ENCODE data around the gene MRPS27.

DNA sequence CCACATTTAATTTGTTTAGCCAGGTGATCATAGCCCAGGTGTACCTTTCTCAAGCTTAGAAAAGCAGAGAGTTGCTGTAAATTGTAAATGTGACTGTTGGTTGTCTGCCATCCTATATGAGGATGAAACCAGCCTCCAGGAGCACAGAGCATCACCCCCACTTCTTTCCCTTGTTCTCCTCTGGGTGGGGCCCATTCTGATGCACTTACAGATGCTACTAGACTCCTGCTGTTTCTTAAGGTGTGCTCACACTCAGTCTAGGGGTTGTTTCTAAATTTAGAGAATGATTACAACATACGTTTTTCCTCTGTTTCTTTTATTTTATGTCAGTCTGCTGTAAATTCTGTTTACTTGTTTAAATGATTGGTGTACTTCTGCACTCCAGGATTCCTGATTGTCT, 10.7 kb upstream of the MRPS27 start:
- TF ChIP-seq PTBP1 (IDR thresholded peaks at IDR 0.05; ENCODE audit: low read depth, low read length, poor library complexity, severe bottlenecking) (no peak), ZNF567 (CRISPR knock-in tag; IDR thresholded peaks at IDR 0.05; ENCODE audit: borderline replicate concordance) (no peak), SOX13 (IDR thresholded peaks at IDR 0.05) (no peak), SOX13 (CRISPR knock-in tag; conservative IDR thresholded peaks at IDR 0.05 in 1 of 2, IDR thresholded peaks at IDR 0.05 in 1 of 2) (no peak), EP300 (IDR thresholded peaks at IDR 0.05; ENCODE audit: low read depth in 2 of 2, low read length in 2 of 2) (no peak), EP300 (CRISPR knock-in tag; IDR thresholded peaks at IDR 0.05; ENCODE audit: borderline replicate concordance) (no peak), ELF1 (CRISPR knock-in tag; IDR thresholded peaks at IDR 0.05) (no peak), MTF2 (CRISPR knock-in tag; IDR thresholded peaks at IDR 0.05; ENCODE audit: borderline replicate concordance) (no peak), SMYD3 (CRISPR knock-in tag; IDR thresholded peaks at IDR 0.05) (no peak)
- TF ChIP-seq, protein P1, sequence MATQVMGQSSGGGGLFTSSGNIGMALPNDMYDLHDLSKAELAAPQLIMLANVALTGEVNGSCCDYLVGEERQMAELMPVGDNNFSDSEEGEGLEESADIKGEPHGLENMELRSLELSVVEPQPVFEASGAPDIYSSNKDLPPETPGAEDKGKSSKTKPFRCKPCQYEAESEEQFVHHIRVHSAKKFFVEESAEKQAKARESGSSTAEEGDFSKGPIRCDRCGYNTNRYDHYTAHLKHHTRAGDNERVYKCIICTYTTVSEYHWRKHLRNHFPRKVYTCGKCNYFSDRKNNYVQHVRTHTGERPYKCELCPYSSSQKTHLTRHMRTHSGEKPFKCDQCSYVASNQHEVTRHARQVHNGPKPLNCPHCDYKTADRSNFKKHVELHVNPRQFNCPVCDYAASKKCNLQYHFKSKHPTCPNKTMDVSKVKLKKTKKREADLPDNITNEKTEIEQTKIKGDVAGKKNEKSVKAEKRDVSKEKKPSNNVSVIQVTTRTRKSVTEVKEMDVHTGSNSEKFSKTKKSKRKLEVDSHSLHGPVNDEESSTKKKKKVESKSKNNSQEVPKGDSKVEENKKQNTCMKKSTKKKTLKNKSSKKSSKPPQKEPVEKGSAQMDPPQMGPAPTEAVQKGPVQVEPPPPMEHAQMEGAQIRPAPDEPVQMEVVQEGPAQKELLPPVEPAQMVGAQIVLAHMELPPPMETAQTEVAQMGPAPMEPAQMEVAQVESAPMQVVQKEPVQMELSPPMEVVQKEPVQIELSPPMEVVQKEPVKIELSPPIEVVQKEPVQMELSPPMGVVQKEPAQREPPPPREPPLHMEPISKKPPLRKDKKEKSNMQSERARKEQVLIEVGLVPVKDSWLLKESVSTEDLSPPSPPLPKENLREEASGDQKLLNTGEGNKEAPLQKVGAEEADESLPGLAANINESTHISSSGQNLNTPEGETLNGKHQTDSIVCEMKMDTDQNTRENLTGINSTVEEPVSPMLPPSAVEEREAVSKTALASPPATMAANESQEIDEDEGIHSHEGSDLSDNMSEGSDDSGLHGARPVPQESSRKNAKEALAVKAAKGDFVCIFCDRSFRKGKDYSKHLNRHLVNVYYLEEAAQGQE (IDR thresholded peaks at IDR 0.05; ENCODE audit: borderline replicate concordance in 1 of 2, low read depth in 1 of 2, low read length in 2 of 2), result no peak
- TF ChIP-seq, protein P2, sequence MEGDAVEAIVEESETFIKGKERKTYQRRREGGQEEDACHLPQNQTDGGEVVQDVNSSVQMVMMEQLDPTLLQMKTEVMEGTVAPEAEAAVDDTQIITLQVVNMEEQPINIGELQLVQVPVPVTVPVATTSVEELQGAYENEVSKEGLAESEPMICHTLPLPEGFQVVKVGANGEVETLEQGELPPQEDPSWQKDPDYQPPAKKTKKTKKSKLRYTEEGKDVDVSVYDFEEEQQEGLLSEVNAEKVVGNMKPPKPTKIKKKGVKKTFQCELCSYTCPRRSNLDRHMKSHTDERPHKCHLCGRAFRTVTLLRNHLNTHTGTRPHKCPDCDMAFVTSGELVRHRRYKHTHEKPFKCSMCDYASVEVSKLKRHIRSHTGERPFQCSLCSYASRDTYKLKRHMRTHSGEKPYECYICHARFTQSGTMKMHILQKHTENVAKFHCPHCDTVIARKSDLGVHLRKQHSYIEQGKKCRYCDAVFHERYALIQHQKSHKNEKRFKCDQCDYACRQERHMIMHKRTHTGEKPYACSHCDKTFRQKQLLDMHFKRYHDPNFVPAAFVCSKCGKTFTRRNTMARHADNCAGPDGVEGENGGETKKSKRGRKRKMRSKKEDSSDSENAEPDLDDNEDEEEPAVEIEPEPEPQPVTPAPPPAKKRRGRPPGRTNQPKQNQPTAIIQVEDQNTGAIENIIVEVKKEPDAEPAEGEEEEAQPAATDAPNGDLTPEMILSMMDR (CRISPR knock-in tag; IDR thresholded peaks at IDR 0.05), result no peak
- TF ChIP-seq, protein P3, sequence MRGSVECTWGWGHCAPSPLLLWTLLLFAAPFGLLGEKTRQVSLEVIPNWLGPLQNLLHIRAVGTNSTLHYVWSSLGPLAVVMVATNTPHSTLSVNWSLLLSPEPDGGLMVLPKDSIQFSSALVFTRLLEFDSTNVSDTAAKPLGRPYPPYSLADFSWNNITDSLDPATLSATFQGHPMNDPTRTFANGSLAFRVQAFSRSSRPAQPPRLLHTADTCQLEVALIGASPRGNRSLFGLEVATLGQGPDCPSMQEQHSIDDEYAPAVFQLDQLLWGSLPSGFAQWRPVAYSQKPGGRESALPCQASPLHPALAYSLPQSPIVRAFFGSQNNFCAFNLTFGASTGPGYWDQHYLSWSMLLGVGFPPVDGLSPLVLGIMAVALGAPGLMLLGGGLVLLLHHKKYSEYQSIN (CRISPR knock-in tag; IDR thresholded peaks at IDR 0.05; ENCODE audit: borderline replicate concordance), result no peak

Measured in HepG2 (cell line).